ENCODE data around the gene FKBP4. TPM values are rescaled to one million over a fixed set of nuclear protein-coding genes. Genes with fewer than 3 reads are reported as not detected.
A peak's percentile ranks its signal among the peaks of the same experiment; 100 is the strongest.

The FKBP4 gene
- polyA plus RNA-seq, 6 donors from 2014 or later, result 29.4 to 40.7 (median 37.4) TPM

- H3K4me1 Mint-ChIP-seq, result peaks cover 0 to 5% (median 4%) of the 10 kb centered on the region in 3 donors
- DNase-seq, result no peak
- peak overlapping the region in 3 of 6 donors; percentile 3 to 70 (median 10) for H3K27ac Mint-ChIP-seq
- no peaks in the 10 kb centered on the region for H3K9me3 Mint-ChIP-seq
- no peak overlapping the region for H3K4me3 Mint-ChIP-seq
- no peak for ATAC-seq (ENCODE audit: low read depth in 2 of 2)
- H3K27me3 Mint-ChIP-seq, result no peaks in the 10 kb centered on the region
- peaks cover 0 to 6% of the 10 kb centered on the region in 2 donors for H3K36me3 Mint-ChIP-seq
Measured at GRCh38 chr12:2805143-2805520, 10.4 kb downstream of the FKBP4 start.

GRCh38 chr12:2806700-2807099, 11.9 kb downstream of the FKBP4 start:
- DNase-seq (no peak), ATAC-seq (ENCODE audit: low read depth in 2 of 2) (no peak)
- Mint-ChIP-seq H3K9me3 (no peaks in the 10 kb centered on the region), H3K4me3 (no peak overlapping the region), H3K4me1 (peaks cover 0 to 8% (median 4%) of the 10 kb centered on the region in 3 donors), H3K36me3 (peaks cover 0 to 6% of the 10 kb centered on the region in 2 donors), H3K27ac (peak overlapping the region in 1 of 6 donors; percentile 59), H3K27me3 (no peaks in the 10 kb centered on the region)

- Mint-ChIP-seq H3K4me3 (peak overlapping the region; percentile 37 to 100 (median 96)), H3K9me3 (peaks cover 0 to 2% (median 0%) of the 10 kb centered on the region in 7 donors), H3K4me1 (peaks cover 11 to 42% (median 23%) of the 10 kb centered on the region in 3 donors), H3K27ac (peak overlapping the region in 5 of 6 donors; percentile 64 to 100 (median 100)), H3K27me3 (no peaks in the 10 kb centered on the region), H3K36me3 (no peaks in the 10 kb centered on the region)
- no peak for ATAC-seq (ENCODE audit: low read depth in 2 of 2)
- DNase-seq, result no peak
Measured at GRCh38 chr12:2811801-2812200, 17.0 kb downstream of the FKBP4 start.

- no peaks in the 10 kb centered on the region for H3K27me3 Mint-ChIP-seq
- ATAC-seq (ENCODE audit: low read depth in 2 of 2) (peak; percentile 92 to 93), DNase-seq (peak; percentile 96)
- no peaks in the 10 kb centered on the region for H3K36me3 Mint-ChIP-seq
- peaks cover 11 to 42% (median 23%) of the 10 kb centered on the region in 3 donors for H3K4me1 Mint-ChIP-seq
- H3K27ac Mint-ChIP-seq, result peak within 1 kb of the TSS; percentile 95 to 100 (median 100)
- H3K4me3 Mint-ChIP-seq, result peak within 1 kb of the TSS; percentile 94 to 100 (median 99)
- peaks cover 0 to 2% (median 0%) of the 10 kb centered on the region in 7 donors for H3K9me3 Mint-ChIP-seq
Measured at GRCh38 chr12:2812290-2813213, 17.8 kb downstream of the FKBP4 start, which contains the start of gene ITFG2. TSS of gene ITFG2 (plus strand) at chr12:2812668. CDS start at chr12:2812761, 93 bp downstream.

- peak overlapping the region; percentile 95 to 100 (median 100) for H3K27ac Mint-ChIP-seq
- H3K4me1 Mint-ChIP-seq, result peaks cover 15 to 45% (median 23%) of the 10 kb centered on the region in 3 donors
- no peak for ATAC-seq (ENCODE audit: low read depth in 2 of 2)
- H3K36me3 Mint-ChIP-seq, result peaks cover 7 to 9% of the 10 kb centered on the region in 2 donors
- peaks cover 0 to 2% (median 0%) of the 10 kb centered on the region in 7 donors for H3K9me3 Mint-ChIP-seq
- peak; percentile 34 for DNase-seq
- H3K27me3 Mint-ChIP-seq, result no peaks in the 10 kb centered on the region
- peak overlapping the region; percentile 94 to 100 (median 99) for H3K4me3 Mint-ChIP-seq
Measured at GRCh38 chr12:2813214-2814185, 18.7 kb downstream of the FKBP4 start.

- peaks cover 13 to 15% (median 15%) of the 10 kb centered on the region in 3 donors for H3K4me1 Mint-ChIP-seq
- H3K36me3 Mint-ChIP-seq, result peaks cover 15 to 38% of the 10 kb centered on the region in 2 donors
- DNase-seq, result no peak
- no peak overlapping the region for H3K27ac Mint-ChIP-seq
- peaks cover 0 to 2% (median 0%) of the 10 kb centered on the region in 7 donors for H3K9me3 Mint-ChIP-seq
- no peaks in the 10 kb centered on the region for H3K27me3 Mint-ChIP-seq
- no peak for ATAC-seq (ENCODE audit: low read depth in 2 of 2)
- no peak overlapping the region for H3K4me3 Mint-ChIP-seq
Measured at GRCh38 chr12:2819810-2820209, 25.0 kb downstream of the FKBP4 start.

GRCh38 chr12:2820432-2820831, 25.7 kb downstream of the FKBP4 start:
- H3K9me3 Mint-ChIP-seq, result peaks cover 0 to 1% (median 0%) of the 10 kb centered on the region in 7 donors
- no peaks in the 10 kb centered on the region for H3K27me3 Mint-ChIP-seq
- DNase-seq, result no peak
- peaks cover 20 to 44% of the 10 kb centered on the region in 2 donors for H3K36me3 Mint-ChIP-seq
- ATAC-seq (ENCODE audit: low read depth in 2 of 2), result no peak
- H3K4me3 Mint-ChIP-seq, result no peak overlapping the region
- H3K27ac Mint-ChIP-seq, result peak overlapping the region in 1 of 6 donors; percentile 26
- H3K4me1 Mint-ChIP-seq, result peaks cover 9 to 19% (median 11%) of the 10 kb centered on the region in 3 donors

- H3K4me3 Mint-ChIP-seq, result no peak overlapping the region
- H3K4me1 Mint-ChIP-seq, result peaks cover 5 to 17% (median 15%) of the 10 kb centered on the region in 3 donors
- peak overlapping the region in 1 of 6 donors; percentile 69 for H3K27ac Mint-ChIP-seq
- peaks cover 23 to 36% of the 10 kb centered on the region in 2 donors for H3K36me3 Mint-ChIP-seq
- DNase-seq (no peak), ATAC-seq (ENCODE audit: low read depth in 2 of 2) (no peak)
- no peaks in the 10 kb centered on the region for H3K27me3 Mint-ChIP-seq
- H3K9me3 Mint-ChIP-seq, result no peaks in the 10 kb centered on the region
Measured at GRCh38 chr12:2823483-2823882, 28.7 kb downstream of the FKBP4 start.

- H3K36me3 Mint-ChIP-seq, result peaks cover 28 to 44% of the 10 kb centered on the region in 2 donors
- H3K27ac Mint-ChIP-seq, result no peak overlapping the region
- H3K27me3 Mint-ChIP-seq, result no peaks in the 10 kb centered on the region
- ATAC-seq (ENCODE audit: low read depth in 2 of 2) (no peak), DNase-seq (no peak)
- H3K9me3 Mint-ChIP-seq, result no peaks in the 10 kb centered on the region
- no peak overlapping the region for H3K4me3 Mint-ChIP-seq
- peaks cover 5 to 17% (median 13%) of the 10 kb centered on the region in 3 donors for H3K4me1 Mint-ChIP-seq
Measured at GRCh38 chr12:2824541-2824940, 29.8 kb downstream of the FKBP4 start.

- Mint-ChIP-seq H3K4me1 (peaks cover under 1 to 17% (median 7%) of the 10 kb centered on the region in 3 donors), H3K27me3 (no peaks in the 10 kb centered on the region), H3K27ac (peak overlapping the region in 2 of 6 donors; percentile 71 to 89), H3K9me3 (no peaks in the 10 kb centered on the region), H3K4me3 (no peak overlapping the region), H3K36me3 (peaks cover 28 to 38% of the 10 kb centered on the region in 2 donors)
- no peak for ATAC-seq (ENCODE audit: low read depth in 2 of 2)
- no peak for DNase-seq
Measured at GRCh38 chr12:2825132-2825531, 30.4 kb downstream of the FKBP4 start.

GRCh38 chr12:2826036-2826435, 31.3 kb downstream of the FKBP4 start:
- DNase-seq, result no peak
- H3K27me3 Mint-ChIP-seq, result no peaks in the 10 kb centered on the region
- no peaks in the 10 kb centered on the region for H3K9me3 Mint-ChIP-seq
- H3K4me3 Mint-ChIP-seq, result no peak overlapping the region
- H3K4me1 Mint-ChIP-seq, result peaks cover 0 to 17% (median 7%) of the 10 kb centered on the region in 3 donors
- H3K27ac Mint-ChIP-seq, result peak overlapping the region in 1 of 6 donors; percentile 9
- H3K36me3 Mint-ChIP-seq, result peaks cover 28 to 30% of the 10 kb centered on the region in 2 donors
- no peak for ATAC-seq (ENCODE audit: low read depth in 2 of 2)

- Mint-ChIP-seq H3K4me1 (peaks cover 0 to 17% (median 7%) of the 10 kb centered on the region in 3 donors), H3K9me3 (no peaks in the 10 kb centered on the region), H3K4me3 (no peak overlapping the region), H3K36me3 (peaks cover 33 to 38% of the 10 kb centered on the region in 2 donors), H3K27me3 (no peaks in the 10 kb centered on the region), H3K27ac (peak overlapping the region in 1 of 6 donors; percentile 38)
- no peak for DNase-seq
- ATAC-seq (ENCODE audit: low read depth in 2 of 2), result no peak
Measured at GRCh38 chr12:2826721-2827515, 32.1 kb downstream of the FKBP4 start.
